Measurements from ENCODE around the gene ACLY.
"Not testable (repeated sequence)": the region's sequence is repeated elsewhere in the genome, so short reads cannot be mapped to it uniquely, and the experiment has no call there.

The ACLY gene

DNA sequence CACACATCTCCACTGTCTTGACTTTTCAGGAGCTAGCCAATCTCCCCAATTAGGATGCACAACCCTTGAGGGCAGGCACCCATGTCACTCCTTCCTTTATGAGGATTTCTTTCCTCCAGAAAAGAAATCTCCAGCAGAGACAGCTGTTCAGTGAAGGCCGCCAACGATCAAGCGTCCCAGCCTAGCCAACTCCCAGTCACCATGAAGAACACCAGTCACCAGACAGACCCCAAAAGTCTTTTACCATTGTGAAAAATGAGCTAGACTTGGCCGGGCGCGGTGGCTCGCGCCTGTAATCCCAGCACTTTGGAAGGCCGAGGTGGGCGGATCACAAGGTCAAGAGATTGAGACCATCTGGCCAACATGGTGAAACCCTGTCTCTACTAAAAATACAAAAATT, 88.8 kb downstream of the ACLY start:
- DNase-seq (ENCODE audit: low spot score), result not testable (repeated sequence)

DNA sequence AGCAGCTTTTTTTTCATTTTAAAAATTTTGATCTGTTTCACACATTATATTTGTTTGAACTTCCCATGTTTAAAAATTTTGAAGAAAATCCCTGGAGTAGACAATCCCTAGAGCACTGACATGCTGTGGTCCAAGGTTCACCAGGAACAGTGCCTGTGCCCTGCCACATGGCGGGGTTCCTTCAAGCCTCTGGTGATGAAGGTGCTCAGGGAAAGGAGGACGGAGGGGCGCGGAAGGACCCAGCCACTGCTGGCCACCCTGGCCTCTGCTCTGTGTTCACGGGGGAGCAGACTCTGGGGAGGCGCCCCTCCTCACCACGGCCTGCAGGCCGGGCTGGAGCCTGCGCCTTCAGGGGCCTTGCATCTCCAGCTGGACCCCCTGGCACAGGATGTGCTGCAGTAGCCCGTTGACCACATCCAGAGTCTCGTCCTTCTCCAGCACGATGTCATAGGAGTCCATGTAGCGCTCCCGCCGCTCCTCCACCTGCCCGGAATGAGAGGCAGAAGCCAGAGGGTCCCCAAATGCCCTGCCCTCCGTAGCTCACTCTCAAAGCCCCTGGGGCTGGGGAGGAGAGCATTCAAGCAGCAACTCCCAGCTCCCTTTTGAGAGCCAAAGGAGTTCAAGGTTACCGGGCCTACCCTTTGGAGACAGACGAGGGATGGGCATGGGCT, 93.4 kb downstream of the ACLY start:
- DNase-seq (ENCODE audit: low spot score), result no peak

DNA sequence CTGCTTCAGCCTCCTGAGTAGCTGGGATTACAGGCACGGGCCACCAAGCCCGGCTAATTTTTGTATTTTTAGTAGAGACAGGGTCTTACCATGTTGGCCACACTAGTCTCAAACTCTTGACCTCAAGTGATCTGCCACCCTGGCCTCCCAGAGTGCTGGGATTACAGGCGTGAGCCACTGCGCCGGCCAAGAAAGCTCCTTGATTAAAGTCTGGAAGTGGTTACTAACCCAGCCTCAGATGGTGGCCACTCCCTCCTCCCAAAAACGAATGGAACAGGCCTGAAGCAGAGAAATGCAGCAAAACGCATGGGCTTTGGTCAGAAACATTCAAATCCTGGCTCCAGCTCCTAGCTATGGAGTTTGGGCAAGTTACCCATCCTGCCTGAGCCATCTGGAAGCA, 94.7 kb downstream of the ACLY start:
- DNase-seq (ENCODE audit: low spot score), result no peak

DNA sequence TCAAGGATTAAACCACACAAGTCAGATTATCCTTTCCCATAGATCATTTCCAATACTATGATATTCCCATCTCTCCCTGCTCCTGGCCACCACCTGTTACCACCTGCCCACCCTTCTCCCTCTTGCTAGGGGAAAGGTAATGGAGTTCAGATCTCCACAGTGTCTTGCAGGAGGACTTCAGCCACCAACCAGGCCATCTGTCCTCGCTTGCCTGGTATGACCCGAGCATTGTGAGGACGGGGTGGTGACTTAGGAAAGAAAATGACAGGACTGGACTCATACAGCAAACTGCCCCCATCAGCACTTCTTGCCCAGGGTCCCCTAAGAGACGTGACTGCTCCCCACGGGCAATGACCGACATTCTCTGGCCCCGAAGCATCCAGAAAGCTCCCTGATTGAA, 95.2 kb downstream of the ACLY start:
- no peak for DNase-seq (ENCODE audit: low spot score)

DNA sequence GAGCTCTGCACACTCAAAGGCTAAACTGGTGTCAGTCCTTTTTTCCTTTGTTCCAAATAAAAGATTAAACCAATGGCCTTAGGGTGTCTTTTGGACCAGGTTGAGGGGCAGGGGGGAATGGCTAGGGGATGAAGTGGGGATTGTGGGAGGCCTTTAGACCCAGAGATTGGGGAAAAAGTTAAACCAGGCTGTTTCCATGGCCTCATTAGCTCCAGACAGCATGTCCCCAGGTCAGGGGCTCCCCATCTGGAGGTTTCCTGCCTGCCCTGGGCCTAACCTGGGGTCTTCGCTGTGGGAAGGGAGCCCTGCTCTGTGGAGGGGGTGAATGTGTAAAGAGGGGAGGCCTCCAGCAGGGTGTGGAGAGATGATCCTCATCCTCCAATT, 95.6 kb downstream of the ACLY start:
- DNase-seq (ENCODE audit: low spot score), result no peak

DNA sequence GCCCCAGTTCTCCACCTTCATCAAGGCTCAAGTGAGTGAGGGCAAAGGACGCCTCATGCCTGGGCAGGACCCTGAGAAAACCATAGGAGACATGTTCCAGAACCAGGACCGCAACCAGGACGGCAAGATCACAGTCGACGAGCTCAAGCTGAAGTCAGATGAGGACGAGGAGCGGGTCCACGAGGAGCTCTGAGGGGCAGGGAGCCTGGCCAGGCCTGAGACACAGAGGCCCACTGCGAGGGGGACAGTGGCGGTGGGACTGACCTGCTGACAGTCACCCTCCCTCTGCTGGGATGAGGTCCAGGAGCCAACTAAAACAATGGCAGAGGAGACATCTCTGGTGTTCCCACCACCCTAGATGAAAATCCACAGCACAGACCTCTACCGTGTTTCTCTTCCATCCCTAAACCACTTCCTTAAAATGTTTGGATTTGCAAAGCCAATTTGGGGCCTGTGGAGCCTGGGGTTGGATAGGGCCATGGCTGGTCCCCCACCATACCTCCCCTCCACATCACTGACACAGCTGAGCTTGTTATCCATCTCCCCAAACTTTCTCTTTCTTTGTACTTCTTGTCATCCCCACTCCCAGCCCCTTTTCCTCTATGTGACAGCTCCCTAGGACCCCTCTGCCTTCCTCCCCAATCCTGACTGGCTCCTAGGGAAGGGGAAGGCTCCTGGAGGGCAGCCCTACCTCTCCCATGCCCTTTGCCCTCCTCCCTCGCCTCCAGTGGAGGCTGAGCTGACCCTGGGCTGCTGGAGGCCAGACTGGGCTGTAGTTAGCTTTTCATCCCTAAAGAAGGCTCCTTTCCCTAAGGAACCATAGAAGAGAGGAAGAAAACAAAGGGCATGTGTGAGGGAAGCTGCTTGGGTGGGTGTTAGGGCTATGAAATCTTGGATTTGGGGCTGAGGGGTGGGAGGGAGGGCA, 96.3 kb downstream of the ACLY start:
- DNase-seq (ENCODE audit: low spot score), result no peak

DNA sequence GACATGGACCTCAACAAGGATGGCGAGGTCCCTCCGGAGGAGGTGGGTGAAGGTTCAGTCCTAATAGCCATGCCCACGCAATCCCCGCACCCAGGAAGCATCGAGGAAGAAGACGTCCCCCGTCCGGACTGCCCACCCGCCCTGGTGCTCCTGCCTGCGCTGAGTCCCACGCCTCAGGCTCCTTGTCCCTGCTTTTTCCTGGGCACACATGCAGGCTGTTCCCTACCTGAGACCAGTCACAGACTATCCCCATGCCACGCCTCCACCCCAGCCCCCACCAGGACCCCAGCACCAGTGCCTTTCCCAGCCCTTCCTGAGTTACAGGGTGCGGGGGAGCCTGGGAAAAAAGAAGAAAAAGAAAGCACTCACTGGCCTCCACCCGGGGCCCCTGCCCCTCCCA, 97.0 kb downstream of the ACLY start:
- DNase-seq (ENCODE audit: low spot score), result no peak

DNA sequence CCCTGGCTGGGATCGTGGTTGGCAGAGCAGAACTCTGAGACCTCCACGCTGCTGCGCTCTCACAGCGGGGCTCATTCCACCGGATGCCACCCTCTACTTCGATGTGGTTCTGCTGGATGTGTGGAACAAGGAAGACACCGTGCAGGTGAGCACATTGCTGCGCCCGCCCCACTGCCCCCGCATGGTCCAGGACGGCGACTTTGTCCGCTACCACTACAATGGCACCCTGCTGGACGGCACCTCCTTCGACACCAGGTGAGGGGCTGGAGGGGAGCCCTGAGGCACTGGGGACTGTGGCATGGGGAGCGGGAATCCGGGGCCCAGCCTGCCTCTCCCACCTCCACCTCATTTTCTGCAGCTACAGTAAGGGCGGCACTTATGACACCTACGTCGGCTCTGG, 100.7 kb downstream of the ACLY start:
- DNase-seq (ENCODE audit: low spot score), result no peak
